HPDE6-E6E7 (cell line): ENCODE data around the gene ANO6.
"Not testable (repeated sequence)": the region's sequence is repeated elsewhere in the genome, so short reads cannot be mapped to it uniquely, and the experiment has no call there.

Experiments
- DNase-seq: peaks from one replicate; pipeline ENCODE4 v3.0.0; 2011; ENCODE audit warnings: missing footprints; ENCODE audit errors: extremely low spot score

ANO6 gene

DNA sequence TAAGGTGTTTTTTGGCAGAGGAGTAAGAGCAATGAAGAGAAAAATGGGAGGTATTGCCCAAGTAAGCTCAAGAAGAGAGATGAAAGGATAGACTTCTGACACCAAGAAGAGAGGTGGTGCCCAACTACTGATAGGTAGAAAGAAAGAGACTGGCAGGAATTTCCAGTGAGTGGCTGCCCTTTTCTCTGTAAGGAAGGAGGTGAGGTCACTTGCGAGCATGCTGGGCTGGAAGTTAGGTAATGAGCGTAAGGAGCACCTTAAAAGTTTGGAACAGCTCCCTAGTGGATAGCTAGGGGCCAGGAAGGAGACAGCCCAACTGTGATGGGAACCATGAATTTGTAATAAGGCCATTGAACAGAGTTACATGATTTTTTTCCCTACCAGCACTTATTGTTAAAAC lies 127.0 kb downstream of the ANO6 start:
- DNase-seq, result no peak

DNA sequence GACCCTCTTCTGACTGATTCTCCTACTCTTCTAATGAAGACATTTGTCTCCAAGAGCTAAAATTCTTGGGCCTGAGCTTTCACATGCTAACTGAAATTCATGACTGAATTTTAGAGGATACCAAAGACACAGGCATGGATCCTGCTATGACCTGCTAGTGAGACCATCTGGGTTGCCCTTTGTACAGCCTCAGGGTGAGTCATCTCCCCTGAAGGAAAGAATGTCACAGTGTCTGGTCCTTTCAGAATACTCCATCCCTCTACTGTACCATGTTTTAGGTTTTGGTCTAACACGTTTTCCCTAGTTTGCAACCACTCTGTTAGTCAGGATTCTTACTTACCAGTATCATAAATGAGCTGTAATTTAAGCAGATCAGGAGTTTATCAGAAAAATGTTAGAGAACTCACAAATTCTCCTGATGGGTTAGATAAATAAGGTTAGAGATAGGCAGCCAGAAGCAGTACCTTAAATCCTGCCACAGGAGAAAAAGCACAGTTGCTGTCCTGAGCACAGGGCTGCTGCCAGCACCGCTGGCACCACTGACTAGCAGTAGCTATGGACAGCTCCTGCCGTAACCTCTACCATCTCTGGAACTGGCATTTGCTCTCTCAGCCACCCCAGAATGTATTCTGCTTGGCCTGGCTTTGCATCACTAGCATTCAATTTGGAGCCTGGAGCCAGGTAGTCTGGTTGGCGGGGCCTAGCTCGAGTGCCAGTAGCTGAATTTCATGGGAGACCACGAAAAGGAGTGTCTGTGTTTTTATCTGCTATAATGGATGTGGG lies 127.6 kb downstream of the ANO6 start:
- DNase-seq, result no peak

DNA sequence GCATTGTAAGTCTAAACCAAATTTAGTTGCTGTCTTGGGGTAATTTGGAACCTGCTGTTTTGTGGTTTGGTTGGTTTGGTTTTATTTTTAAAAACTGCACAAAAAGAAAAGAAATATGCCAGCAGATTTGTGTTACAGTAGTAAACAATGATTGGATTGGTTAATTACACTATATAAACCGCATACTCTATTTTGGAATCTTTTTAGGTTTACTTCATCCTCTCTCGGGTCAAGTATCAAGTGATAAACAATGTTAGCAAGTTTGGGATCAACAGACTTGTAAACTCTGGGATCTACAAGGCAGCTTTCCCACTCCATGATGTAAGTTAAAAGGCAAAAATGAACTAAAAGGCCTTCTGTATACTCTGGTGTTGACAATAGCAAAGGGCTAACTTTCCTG lies 132.4 kb downstream of the ANO6 start:
- DNase-seq, result no peak

DNA sequence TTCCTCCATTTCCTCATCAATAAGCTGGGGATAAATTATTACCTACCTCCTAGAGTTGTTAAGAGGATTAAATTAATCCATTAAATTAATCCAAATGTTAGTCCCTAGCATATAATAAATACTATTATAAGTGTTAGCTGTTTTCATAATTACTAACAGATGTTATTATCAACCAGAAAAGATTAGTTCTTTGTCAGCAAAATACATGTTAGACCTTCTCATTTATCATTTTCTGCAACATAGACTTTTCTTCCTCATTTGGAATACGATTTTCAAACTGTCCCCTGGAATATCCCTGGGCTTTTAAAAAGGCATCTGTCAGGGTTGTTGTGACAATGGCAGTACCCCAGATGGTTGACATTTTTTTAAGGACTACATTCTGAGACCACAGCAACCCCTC lies 133.1 kb downstream of the ANO6 start:
- DNase-seq, result no peak

DNA sequence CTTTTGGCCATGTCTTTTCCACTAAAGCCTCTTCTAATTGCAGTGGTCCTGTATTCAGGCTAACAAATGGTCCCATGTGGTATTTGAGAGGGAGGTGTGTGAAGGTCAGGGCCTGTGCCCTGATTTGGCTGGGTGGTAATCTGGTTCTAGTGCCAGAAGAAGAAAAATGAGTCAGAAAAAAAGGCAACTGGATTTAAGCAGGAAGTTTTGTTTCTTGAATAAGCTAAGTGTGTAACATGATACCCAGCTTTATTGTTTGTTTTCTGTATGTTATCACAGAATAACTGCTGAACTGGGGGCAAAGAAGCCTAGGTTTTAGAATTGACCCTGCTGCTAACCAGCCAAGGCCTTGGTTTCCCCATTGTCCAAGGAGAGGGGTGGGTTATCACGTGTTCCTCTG lies 134.0 kb downstream of the ANO6 start:
- no peak for DNase-seq

DNA sequence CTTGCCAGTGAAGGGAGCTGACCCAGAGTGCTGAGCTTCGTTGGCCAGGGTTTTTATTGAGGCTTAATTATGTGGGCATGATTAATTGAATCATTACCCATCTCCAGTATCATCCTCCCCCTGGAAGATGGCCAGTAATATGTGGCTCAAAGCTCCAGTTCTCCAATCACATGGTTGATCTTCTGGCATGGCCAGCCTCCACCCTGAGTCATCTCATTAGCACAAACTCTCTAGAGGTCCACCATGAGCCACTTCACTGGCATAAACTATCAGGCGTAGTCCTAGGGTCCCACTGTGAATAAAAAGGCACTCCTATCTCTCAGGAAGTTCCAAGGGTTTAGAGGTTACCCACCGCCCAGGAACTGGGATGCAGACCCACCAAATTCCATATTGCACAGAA lies 135.0 kb downstream of the ANO6 start:
- DNase-seq, result no peak

DNA sequence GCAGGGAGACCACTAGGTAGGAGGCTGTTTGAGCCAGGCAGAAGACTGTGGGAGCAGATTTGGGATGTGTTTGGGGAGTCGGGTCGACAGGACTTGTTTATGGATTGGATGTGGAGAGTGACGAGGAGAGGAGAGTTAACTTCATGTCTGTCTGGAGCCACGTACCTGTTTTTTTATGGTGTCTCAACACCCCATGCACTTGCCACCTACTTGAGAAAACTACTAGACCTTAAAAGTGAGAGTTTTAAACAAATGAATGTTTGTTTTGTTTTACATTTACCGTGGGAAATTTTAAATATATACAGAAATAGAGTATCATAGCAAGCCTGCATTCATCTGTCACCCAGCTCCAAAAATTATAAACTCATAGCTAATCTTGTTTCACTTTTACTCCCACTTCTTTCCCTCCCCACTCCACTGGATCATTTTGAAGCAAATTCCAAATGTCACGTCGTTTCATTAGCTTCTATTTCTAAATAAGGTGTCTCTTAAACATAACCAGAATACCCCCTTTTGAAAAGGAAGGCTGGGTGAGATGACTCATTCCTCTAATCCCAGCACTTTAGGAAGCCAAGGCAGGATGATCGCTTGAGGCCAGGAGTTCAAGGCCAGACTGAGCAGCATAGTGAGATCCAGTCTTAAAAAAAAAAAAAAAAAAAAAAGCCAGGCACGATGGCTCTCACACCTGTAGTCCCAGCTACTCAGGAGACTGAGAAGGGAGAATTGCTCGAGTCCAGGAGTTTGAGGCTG lies 136.2 kb downstream of the ANO6 start:
- no peak for DNase-seq

DNA sequence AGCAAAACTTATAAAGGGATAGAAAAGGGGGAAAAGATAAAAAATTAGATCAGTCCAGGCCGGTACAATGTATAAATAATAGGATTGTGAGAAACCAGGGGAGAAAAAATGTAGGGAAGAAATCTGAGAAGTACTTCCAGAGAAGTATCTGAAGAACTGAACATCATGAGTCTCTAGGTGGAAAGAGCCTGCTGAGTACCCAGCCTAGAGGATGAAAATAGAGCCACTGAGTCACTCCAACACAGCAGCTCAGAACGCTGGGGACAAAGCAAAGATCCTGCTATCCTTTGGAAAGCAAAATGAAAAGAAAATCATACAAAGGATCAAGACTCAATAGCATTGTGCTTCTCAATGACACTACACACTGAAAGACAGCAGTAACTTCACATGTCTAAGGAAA lies 138.0 kb downstream of the ANO6 start:
- DNase-seq, result no peak

DNA sequence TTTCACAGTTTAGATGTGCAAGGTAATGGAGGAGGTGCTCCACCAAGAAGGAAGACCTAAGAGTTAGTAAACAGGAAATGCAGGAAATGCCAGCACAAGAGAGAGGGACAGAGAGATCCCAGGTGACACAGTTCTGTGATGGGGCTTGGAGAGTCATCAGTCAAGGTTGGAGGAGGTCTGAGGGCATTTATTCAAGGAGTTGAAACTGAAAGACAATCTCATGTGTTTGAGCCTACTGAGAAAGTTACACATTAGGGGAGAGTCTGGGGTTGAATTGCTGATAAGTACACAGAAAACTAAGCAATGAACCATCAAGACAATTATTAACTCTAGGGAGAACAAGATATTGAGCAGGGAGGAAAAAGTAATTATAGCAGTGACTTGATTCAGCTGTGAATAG lies 138.5 kb downstream of the ANO6 start:
- no peak for DNase-seq

DNA sequence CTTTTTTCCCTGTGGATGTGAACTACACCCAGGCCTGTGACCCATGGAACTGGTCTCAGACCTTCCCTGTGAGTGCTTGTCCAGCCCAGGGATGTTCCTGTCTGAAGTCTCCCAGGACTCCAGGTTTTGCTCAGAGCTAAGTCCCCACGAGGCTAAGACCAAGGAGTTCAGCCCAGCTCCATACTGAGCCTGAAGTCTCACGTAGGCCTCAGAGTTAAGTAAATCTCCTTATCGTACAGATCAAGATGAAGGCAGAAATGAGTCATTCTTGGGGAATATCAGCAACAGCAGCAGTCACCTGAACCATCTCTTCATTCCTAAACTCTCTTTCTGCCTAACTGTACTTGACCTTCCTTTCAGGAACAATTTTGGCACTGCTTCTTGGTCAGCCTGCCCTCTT lies 139.8 kb downstream of the ANO6 start:
- no peak for DNase-seq

DNA sequence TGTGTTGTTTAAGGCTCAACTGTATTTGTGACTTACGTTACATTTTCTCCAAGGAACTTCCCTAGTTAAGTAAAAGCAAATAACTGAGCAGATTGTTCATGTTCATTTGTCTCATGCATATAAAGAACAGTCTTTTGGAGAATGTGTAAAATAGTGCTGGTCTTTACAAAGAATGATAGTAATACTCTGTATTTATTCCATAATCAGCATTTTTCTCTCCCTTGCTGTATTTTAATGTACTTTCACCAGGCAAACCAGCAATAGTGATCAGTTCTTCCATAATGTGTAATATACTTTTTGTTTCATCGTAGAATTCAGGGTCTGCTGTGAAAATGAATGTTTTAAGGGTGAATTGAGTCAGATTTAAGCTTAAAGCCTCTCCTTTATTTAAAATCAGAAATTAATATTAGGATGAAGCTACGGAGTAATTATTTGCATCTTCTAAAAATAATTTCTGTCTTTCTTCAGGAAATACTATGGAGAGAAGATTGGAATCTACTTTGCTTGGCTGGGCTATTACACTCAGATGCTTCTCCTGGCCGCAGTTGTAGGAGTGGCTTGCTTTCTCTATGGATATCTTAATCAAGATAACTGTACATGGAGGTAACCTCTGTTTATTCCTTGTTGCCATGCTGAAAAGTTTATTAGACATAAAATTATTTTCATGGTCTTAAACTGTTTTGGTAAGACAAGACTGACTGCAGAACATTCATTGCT lies 141.1 kb downstream of the ANO6 start:
- DNase-seq, result no peak

DNA sequence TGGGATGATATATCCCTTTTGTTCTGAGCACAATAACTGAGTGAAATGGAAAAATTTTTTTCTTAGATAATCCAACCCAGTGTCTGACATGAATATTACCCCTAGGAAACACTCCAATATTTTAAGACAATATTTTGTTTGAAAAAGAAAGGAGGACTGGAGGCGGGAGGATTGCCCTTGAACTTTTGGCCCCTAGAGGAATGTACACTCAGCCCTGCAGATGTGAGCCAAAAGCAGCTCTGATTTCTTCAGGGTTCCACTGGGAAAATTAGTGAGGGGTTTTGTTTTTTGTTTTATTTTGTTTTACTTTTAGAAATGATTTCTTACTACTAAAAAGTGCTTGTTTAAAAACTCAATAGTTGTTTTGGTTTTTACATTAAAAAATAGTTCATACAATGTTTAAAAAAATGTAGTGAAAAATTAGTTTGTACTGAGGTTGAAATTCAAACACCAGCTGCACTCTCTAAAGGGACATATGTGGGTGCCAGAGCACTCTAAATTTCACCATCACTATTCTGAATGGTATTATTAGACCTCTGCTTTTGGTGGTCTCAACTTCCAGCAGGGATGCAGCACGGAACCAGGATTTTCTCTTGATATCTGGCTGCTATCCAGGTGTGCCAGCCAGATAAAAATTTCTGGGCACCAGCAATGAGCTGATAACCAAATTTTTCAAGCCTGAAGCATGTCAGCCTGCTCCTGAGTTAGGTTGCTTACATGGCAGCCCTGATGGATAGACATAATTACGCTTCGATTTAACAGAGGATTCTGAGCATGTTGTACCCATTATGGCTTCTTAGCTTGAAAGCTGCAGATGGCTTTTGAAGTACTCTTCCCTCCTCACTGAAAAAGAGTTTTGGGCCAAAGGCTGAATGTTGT lies 141.9 kb downstream of the ANO6 start:
- no peak for DNase-seq

DNA sequence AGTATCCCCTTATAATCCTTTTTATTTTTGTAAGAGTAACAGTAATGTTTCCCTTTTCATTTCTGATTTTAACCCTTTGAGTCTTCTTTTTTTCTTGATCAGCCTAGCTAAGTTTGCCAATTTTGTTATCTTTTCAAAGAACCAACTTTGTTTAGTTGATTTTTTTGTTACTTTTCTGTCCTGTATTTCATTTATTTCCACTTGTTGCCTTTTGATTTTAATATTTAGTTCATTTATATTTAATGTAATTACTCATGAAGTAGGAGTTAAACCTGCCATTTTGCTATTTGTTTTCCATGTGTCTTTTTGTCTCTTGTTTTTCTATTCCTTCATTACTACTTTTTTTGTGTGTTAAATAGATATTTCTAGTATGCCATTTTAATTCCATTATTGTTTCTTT lies 146.4 kb downstream of the ANO6 start:
- DNase-seq, result no peak

DNA sequence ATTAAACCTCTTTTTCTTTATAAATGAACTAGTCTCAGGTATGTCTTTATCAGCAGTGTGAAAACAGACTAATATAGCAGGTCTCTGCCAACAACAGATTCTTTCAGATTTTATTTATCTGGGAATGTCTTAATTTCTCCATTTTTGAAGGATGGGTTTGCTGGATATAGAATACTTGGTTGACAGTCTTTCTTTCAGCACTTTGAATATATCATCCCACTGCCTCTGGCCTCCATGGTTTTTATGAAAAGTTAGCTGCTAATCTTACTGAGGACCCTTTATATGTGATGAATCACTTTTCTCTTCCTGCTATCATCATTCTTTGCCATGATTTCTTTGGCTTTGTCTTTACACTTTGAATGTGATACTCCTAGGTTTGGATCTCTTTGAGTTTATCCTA lies 148.0 kb downstream of the ANO6 start:
- no peak for DNase-seq

DNA sequence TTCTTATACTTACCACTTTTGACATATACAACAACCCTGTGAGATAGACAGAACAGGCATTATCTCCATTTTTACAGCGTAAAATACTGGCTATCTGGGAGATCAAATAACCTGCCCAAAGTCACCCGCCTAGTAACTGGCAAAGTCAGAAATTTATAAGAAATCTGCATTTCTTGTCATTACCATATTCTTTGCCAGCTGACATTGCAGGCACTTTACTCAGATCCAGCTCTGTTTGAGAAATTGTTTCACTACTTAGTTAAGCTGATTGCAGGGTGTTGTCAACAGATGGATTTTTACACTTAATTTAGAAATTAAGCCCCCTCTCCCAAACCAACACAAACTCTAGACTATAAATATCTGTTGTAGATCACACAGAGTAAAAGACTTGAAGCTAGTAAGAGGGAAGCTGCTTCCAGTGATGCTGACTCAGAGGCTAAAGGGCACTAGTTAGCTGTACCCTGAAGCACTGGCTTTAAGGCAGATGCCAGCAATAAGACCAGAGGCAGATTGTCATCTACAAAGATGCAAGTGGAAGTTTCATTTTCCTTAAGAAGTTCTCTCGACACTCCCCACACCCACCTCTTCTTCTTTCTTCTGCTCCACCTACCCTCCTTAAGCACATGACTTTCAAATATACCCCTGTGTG lies 153.1 kb downstream of the ANO6 start:
- no peak for DNase-seq

DNA sequence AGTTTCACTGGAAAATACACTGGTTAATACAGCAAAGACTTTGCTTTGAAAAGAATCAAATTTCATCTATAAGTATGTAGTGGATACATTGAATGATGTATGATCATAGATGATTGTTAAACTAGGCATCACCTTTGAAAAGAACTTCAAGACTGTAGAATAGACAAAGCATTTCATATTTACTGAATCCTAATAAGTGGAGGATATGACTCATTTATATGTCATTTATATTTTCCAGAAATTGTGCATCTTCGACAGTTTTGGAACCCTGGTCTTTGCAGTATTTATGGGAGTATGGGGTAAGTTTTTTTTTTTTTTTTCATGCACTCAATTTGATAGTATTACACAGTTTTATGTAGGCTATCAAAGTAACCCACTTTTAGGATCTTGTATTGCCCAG lies 161.9 kb downstream of the ANO6 start:
- DNase-seq, result no peak

DNA sequence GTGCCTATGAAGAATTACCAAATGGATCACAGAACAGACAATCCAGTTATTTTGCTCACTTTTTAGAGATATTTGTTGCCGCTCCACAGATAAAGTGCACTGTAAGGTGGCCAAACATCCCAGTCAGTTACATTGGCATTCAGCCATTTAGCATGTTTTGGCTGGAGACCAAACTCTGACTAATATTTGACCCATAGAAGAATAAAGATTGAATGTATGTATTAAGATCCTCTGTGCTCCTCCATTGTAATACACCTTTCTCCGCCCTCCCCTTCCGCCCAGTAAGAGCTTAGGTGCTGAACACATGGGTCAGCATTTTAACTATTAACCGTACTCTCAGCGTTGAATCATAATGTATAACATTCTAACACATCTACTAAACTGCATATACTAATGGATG lies 163.4 kb downstream of the ANO6 start:
- peak; percentile 60 for DNase-seq

DNA sequence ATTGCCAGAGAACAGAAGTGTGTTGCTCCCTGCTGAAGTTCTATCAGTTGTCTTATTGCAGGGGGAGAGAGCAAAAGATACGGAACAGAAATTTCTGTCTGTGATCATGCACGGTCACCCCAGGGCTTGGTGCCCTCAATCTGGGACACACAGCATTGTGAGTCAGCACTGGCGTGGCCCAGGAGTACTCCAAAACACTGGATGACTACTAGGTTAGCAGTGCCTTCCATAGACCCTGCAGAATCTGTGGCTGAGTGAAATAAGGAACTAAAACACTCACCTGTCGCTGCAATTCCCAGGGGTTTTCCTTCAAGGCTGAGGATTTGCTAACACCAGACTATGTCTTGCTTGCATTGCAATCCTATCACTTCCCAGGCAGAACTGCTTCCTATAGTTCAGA lies 165.5 kb downstream of the ANO6 start:
- DNase-seq, result no peak

DNA sequence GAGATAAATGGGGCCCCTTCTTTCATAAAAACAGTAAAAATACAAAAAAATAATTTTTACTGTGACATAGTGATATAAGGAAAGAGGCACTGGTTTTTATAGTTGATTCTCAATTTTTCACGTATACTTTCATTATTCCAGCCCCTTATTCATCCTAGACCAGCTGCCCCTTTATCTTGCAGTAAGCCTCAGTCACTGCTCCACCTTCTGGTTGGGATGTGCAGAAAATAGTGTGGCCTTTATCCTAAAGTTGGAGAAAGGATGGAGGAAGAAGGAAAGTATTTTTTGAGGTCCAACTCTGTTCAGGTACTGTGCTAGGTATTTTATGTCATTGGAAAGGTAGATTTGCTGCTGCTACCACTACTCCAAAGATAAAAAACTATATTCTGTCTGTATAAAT lies 172.7 kb downstream of the ANO6 start:
- no peak for DNase-seq

DNA sequence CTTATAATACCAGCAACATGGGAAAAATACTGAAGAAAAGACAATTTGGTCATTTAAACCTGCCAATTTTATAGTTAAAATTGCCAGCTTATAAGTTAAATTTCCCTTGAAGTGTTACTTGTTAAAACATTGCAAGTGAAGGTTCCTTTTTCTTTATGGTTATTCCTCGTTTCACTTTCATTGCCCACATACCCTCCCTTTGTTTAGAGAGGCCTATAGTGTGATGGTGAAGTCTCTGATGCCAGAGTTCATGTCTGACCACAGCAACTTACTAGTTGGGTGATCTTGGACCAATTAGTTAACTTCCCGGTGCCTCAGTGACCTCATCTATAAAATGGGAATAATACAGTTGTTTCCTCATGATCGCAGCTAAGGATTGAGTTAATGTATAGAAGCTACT lies 173.5 kb downstream of the ANO6 start:
- no peak for DNase-seq

DNA sequence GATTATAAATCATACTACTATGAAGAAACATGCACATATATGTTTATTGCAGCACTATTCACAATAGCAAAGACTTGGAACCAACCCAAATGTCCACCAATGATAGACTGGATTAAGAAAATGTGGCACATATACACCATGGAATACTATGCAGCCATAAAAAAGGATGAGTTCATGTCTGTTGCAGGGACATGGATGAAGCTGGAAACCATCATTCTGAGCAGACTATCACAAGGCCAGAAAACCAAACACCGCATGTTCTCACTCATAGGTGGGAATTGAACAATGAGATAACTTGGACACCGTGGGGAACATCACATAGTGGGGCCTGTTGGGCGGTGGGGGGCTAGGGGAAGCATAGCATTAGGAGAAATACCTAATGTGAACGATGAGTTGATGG lies 181.6 kb downstream of the ANO6 start:
- DNase-seq, result not testable (repeated sequence)
